Sciatic nerve (tissue), 2 donors: ENCODE measurements around the gene ZNF549. TPM values are rescaled to one million over a fixed set of nuclear protein-coding genes. Genes with fewer than 3 reads are reported as not detected.

Source experiments
- ATAC-seq: fragments of 200-7000 bp; cut with Tn5 transposase; one replicate; pipeline ENCODE4 v1.9.1; 2020; ENCODE audit warnings: mild to moderate bottlenecking, moderate library complexity
- DNase-seq: peaks from one replicate; pipeline ENCODE4 v3.0.0-alpha.2; 2020; ENCODE audit warnings: low spot score
- intact Hi-C: fragments of 100-400 bp; cut with DNase I; formaldehyde crosslinking; loops from one replicate; pipeline ENCODE4 v1.14.2; 2022
- total RNA-seq: library from RNA; stranded (reverse); fragmentation: NEBNext Ultra II Directional; extraction: Animal tissue kit (Norgen Biotek cat#: 25700); gene quantifications from one replicate; pipeline ENCODE4 v1.2.1, GENCODE V29; 2021
- donor health status: DM: no; HTN: no; CAD: no.
- donor health status: DM: no; HTN: no; CAD: no.

The ZNF549 gene
- total RNA-seq, 1 donor from 2014 or later: 9.5 TPM

GRCh38 chr19:57560049-57560491, 32.9 kb downstream of the ZNF549 start:
- no peak for DNase-seq
- intact Hi-C loops: no loop called here
- ATAC-seq: peak; percentile 66

GRCh38 chr19:57563547-57563946, 36.4 kb downstream of the ZNF549 start:
- no peak for ATAC-seq
- DNase-seq: no peak
- intact Hi-C loops: no loop called here

GRCh38 chr19:57566396-57567265, 39.5 kb downstream of the ZNF549 start:
- intact Hi-C loops: no loop called here
- no peak for DNase-seq
- ATAC-seq: no peak

- no peak for DNase-seq
- intact Hi-C loops: no loop called here
- ATAC-seq: no peak
These were observed 43.6 kb downstream of the ZNF549 start for GRCh38 chr19:57570707-57571106.

GRCh38 chr19:57572415-57572947, 45.3 kb downstream of the ZNF549 start:
- DNase-seq (no peak), ATAC-seq (no peak)
- intact Hi-C loops: no loop called here

GRCh38 chr19:57576661-57577060, 49.5 kb downstream of the ZNF549 start:
- intact Hi-C loops: no loop called here
- DNase-seq (no peak), ATAC-seq (no peak)

- DNase-seq (peak; percentile 97), ATAC-seq (peak; percentile 100)
- intact Hi-C loops: no loop called here
These were observed 51.5 kb downstream of the ZNF549 start, which contains the start of gene ZNF416 for GRCh38 chr19:57578487-57579205. Gene ZNF416, minus strand, starts transcription at chr19:57578911. Its CDS starts 207 bp downstream, at chr19:57578704.

GRCh38 chr19:57583104-57583520, 56.0 kb downstream of the ZNF549 start:
- no peak for ATAC-seq
- intact Hi-C loops: no loop called here
- no peak for DNase-seq

GRCh38 chr19:57583521-57584416, 56.6 kb downstream of the ZNF549 start, which contains the start of gene ZIK1:
Gene ZIK1, plus strand, starts transcription at chr19:57584145. Its CDS starts 212 bp downstream, at chr19:57584357.
- intact Hi-C loops: no loop called here
- DNase-seq (peak; percentile 91), ATAC-seq (peak; percentile 98)

GRCh38 chr19:57587529-57587928, 60.4 kb downstream of the ZNF549 start:
- no peak for DNase-seq
- no peak for ATAC-seq
- intact Hi-C loops: no loop called here

- intact Hi-C loops: no loop called here
- DNase-seq: no peak
- no peak for ATAC-seq
These were observed 72.2 kb downstream of the ZNF549 start for GRCh38 chr19:57599377-57599760.

- DNase-seq: peak; percentile 96
- peak; percentile 100 for ATAC-seq
- intact Hi-C loops: no loop called here
These were observed 72.7 kb downstream of the ZNF549 start, which contains the start of gene ZNF530 for GRCh38 chr19:57599761-57600383. Gene ZNF530, plus strand, starts transcription at chr19:57599885. Its CDS starts 4,461 bp downstream, at chr19:57604346.

GRCh38 chr19:57606931-57607330, 79.8 kb downstream of the ZNF549 start:
- intact Hi-C loops: no loop called here
- DNase-seq: no peak
- ATAC-seq: no peak

Other genes with a start within 250 kb of the ZNF549 start
- gene ZNF460, start 246.9 kb upstream of the ZNF549 start, total RNA-seq: 80.5 TPM
- gene ZNF543, start 206.9 kb upstream of the ZNF549 start, total RNA-seq: 7.0 TPM
- 9.2 TPM for gene ZNF304, start 176.1 kb upstream of the ZNF549 start, total RNA-seq
- gene TRAPPC2B, start 163.8 kb upstream of the ZNF549 start, total RNA-seq: 6.0 TPM
- 4.0 TPM for gene ZNF547, start 163.8 kb upstream of the ZNF549 start, total RNA-seq
- 29.3 TPM for gene ZNF548, start 137.5 kb upstream of the ZNF549 start, total RNA-seq
- 20.1 TPM for gene ZNF17, start 116.2 kb upstream of the ZNF549 start, total RNA-seq
- 9.7 TPM for gene ZNF749, start 92.0 kb upstream of the ZNF549 start, total RNA-seq
- 1.6 TPM for gene VN1R1, start 70.2 kb upstream of the ZNF549 start, total RNA-seq
- 12.5 TPM for gene ZNF772, start 49.8 kb upstream of the ZNF549 start, total RNA-seq
- 10.6 TPM for gene ZNF419, start 39.6 kb upstream of the ZNF549 start, total RNA-seq
- 10.7 TPM for gene ZNF773, start 27.4 kb upstream of the ZNF549 start, total RNA-seq
- 11.3 TPM for gene ZNF550, start 32.5 kb downstream of the ZNF549 start, total RNA-seq
- gene ZNF416, start 51.6 kb downstream of the ZNF549 start, total RNA-seq: 6.4 TPM
- gene ZIK1, start 56.8 kb downstream of the ZNF549 start, total RNA-seq: 4.9 TPM
- gene ZNF530, start 72.5 kb downstream of the ZNF549 start, total RNA-seq: 3.2 TPM
- gene ZNF134, start 86.9 kb downstream of the ZNF549 start, total RNA-seq: 16.5 TPM
- gene ZNF211, start 105.8 kb downstream of the ZNF549 start, total RNA-seq: 17.7 TPM
- not detected for gene ZSCAN4, start 141.6 kb downstream of the ZNF549 start, total RNA-seq
- gene ZNF551, start 154.6 kb downstream of the ZNF549 start, total RNA-seq: 8.0 TPM
- gene ZNF154, start 181.8 kb downstream of the ZNF549 start, total RNA-seq: 1.8 TPM
- 3.9 TPM for gene ZNF671, start 200.3 kb downstream of the ZNF549 start, total RNA-seq
- gene ZNF776, start 219.5 kb downstream of the ZNF549 start, total RNA-seq: 18.1 TPM
- 20.0 TPM for gene ZNF586, start 242.3 kb downstream of the ZNF549 start, total RNA-seq